DND-41 (cell line): ENCODE measurements around the gene PIK3R2.

Experiments
- EZH2 ChIP-seq: IDR thresholded peaks from 3 replicates; pipeline ENCODE4 v1.6.1; 2012; ENCODE audit warnings: borderline replicate concordance, low read depth, mild to moderate bottlenecking, moderate library complexity, low read length, inconsistent platforms; ENCODE audit not compliant: severe bottlenecking
- TF ChIP-seq, protein P1 (sequence below): IDR thresholded peaks from 2 replicates; pipeline ENCODE4 v1.5.1; 2012; ENCODE audit warnings: borderline replicate concordance, low read length, moderate library complexity, mild to moderate bottlenecking; ENCODE audit not compliant: poor library complexity, severe bottlenecking; ENCODE audit errors: extremely low read depth

DNA sequence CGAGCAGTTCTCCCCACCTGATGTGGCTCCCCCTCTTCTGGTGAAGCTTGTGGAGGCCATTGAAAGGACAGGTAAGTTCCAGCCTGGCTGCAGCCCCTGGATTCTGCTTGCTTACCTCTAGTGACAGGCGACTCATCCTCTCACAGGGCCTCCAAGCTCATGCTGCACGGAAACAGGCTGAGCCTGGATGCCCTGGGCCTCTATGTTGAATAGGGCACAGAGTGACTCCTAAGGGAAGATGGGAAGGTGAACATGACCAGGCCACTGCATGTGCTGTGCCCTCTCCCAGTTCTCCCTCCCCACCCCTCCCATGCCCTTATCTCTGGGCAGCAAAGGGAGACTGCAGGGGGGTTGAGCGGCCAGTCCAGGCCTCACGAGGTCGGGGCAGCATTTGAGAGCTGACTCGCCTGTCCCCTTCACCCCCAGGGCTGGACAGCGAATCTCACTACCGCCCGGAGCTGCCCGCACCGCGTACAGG, 7.6 kb downstream of the PIK3R2 start:
- TF ChIP-seq, protein P1, sequence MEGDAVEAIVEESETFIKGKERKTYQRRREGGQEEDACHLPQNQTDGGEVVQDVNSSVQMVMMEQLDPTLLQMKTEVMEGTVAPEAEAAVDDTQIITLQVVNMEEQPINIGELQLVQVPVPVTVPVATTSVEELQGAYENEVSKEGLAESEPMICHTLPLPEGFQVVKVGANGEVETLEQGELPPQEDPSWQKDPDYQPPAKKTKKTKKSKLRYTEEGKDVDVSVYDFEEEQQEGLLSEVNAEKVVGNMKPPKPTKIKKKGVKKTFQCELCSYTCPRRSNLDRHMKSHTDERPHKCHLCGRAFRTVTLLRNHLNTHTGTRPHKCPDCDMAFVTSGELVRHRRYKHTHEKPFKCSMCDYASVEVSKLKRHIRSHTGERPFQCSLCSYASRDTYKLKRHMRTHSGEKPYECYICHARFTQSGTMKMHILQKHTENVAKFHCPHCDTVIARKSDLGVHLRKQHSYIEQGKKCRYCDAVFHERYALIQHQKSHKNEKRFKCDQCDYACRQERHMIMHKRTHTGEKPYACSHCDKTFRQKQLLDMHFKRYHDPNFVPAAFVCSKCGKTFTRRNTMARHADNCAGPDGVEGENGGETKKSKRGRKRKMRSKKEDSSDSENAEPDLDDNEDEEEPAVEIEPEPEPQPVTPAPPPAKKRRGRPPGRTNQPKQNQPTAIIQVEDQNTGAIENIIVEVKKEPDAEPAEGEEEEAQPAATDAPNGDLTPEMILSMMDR, result no peak
- no peak for TF ChIP-seq EZH2
